AG04450 (cell line): ENCODE results near the gene VPS37C. TPM values are rescaled to one million over a fixed set of nuclear protein-coding genes. Genes with fewer than 3 reads are reported as not detected.

Experiments used
- CTCF ChIA-PET: fragments of 300-600, 350-600 bp; formaldehyde crosslinking; extraction: SDS; loops from one replicate; lab custom pipeline; 2022; ENCODE audit warnings: antibody characterized with exemption, inconsistent platforms; lab: Charles Lee
- POLR2A ChIA-PET: fragments of 350-600 bp; formaldehyde crosslinking; extraction: SDS; loops from one replicate; lab custom pipeline; 2021; ENCODE audit warnings: antibody characterized with exemption, inconsistent platforms; lab: Yijun Ruan, JAX
- DNase-seq: peaks from one replicate; pipeline ENCODE4 v3.0.0-alpha.2; 2011; ENCODE audit warnings: low read depth, low spot score
- H3K27ac ChIP-seq: one replicate; pipeline ENCODE4 v1.5.1; 2012; ENCODE audit warnings: low read depth, low read length, control low read depth
- H3K27me3 ChIP-seq: one replicate; pipeline ENCODE4 v1.6.0; 2012; ENCODE audit warnings: low read length; ENCODE audit not compliant: control insufficient read depth, insufficient read depth
- H3K4me3 ChIP-seq: 2 replicates; pipeline ENCODE4 v1.5.1; 2011; ENCODE audit warnings: mild to moderate bottlenecking, low read depth, low read length, control low read depth
- H3K9me3 ChIP-seq: 2 replicates; pipeline ENCODE4 v1.5.1; 2012; ENCODE audit warnings: low read length; ENCODE audit not compliant: control insufficient read depth, insufficient read depth
- CTCF ChIP-seq: IDR thresholded peaks from 2 replicates; pipeline ENCODE4 v1.5.1; 2011; ENCODE audit warnings: low read depth, low read length, control low read depth, inconsistent platforms
- polyA plus RNA-seq: library from polyadenylated mRNA; depleted of rRNA; stranded (reverse); fragments of >200 nt; gene quantifications from 2 replicates; pipeline ENCODE4 v1.2.3, GENCODE V29; 2011

Gene VPS37C
- polyA plus RNA-seq, 1 experiment, result 10.9 TPM

- Histone ChIP-seq H3K27me3 (no peaks in the 10 kb centered on the region), H3K4me3 (peak overlapping the region; percentile 79), H3K9me3 (peaks cover 3% of the 10 kb centered on the region; the same call in 1 of the 2 replicates), H3K27ac (peak overlapping the region; percentile 53)
- ChIA-PET CTCF (interaction anchor here (1.6 to 2.3 kb wide), 2 partner anchors 11 to 31 kb away, joined by 3 to 9 read pairs; no protein-coding TSS in a partner anchor), POLR2A (interaction anchor here (1.1 kb wide), 1 partner anchor 11 kb away, joined by 4 read pairs; no protein-coding TSS in a partner anchor)
- TF ChIP-seq CTCF, result no peak
- no peak for DNase-seq
Observed at GRCh38 chr11:61160487-61161189, 588 bp downstream of the VPS37C start.

- CTCF ChIA-PET, result interaction anchor here (0.8 to 2.3 kb wide), 3 partner anchors 28 to 1628 kb away, joined by 3 to 9 read pairs (median 3); no protein-coding TSS in a partner anchor
Observed at GRCh38 chr11:61158691-61159381, 2.4 kb downstream of the VPS37C start.

GRCh38 chr11:61157743-61158142 lies 3.5 kb downstream of the VPS37C start:
- TF ChIP-seq CTCF, result no peak
- Histone ChIP-seq H3K27me3 (no peaks in the 10 kb centered on the region), H3K27ac (no peak overlapping the region), H3K4me3 (no peak overlapping the region), H3K9me3 (peaks cover 12% of the 10 kb centered on the region)
- no peak for DNase-seq
- CTCF ChIA-PET, result interaction anchor here (0.8 to 1.3 kb wide), 2 partner anchors 29 kb away, joined by 3 to 6 read pairs; no protein-coding TSS in a partner anchor
- POLR2A ChIA-PET, result no interaction called here

More at GRCh38 chr11:61158691-61159381, 2.4 kb downstream of the VPS37C start:
- Histone ChIP-seq H3K9me3 (peaks cover 12% of the 10 kb centered on the region), H3K4me3 (peak overlapping the region; percentile 23), H3K27ac (peak overlapping the region; percentile 80), H3K27me3 (no peaks in the 10 kb centered on the region)
- no peak for TF ChIP-seq CTCF
- DNase-seq, result peak; percentile 55
- POLR2A ChIA-PET, result interaction anchor here (1.0 kb wide), 1 partner anchor 9 kb away, joined by 3 read pairs; no protein-coding TSS in a partner anchor

- TF ChIP-seq CTCF, result no peak
- CTCF ChIA-PET, result interaction anchor here (1.0 kb wide), 1 partner anchor 26 kb away, joined by 3 read pairs; no protein-coding TSS in a partner anchor
- Histone ChIP-seq H3K27ac (no peak overlapping the region), H3K9me3 (peaks cover 12% of the 10 kb centered on the region), H3K27me3 (no peaks in the 10 kb centered on the region), H3K4me3 (no peak overlapping the region)
- POLR2A ChIA-PET, result no interaction called here
- no peak for DNase-seq
Observed at GRCh38 chr11:61155741-61156140, 5.5 kb downstream of the VPS37C start.
